Measurements from ENCODE around the gene BIRC5.

Gene BIRC5

DNA sequence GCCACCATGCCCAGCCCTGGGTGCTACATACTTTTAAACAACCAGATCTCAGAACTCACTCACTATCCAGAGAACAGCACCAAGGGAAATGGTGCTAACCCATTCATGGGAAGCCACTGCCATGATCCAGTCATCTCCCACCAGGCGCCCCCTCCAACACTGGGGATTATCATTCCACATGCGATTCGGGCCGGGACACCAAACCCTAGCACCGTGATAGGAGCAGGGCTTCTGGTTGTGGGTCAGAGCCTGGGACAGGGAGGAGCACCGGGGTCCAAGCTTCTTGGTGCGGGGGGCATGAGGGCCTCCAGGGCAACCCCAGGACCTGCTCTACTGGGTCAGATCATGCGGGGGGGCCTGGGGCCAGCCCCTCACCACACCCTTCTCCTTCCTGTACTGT lies 21.8 kb downstream of the BIRC5 start:
- Histone ChIP-seq H3K4me3 (ENCODE audit: low read depth, low read length) (no peak overlapping the region), H3K4me1 (ENCODE audit: control insufficient read depth, insufficient read depth, low read length) (peaks cover 11% of the 10 kb centered on the region), H3K9me3 (ENCODE audit: control insufficient read depth, insufficient read depth, low read depth, low read length) (no peaks in the 10 kb centered on the region), H3K27ac (ENCODE audit: low read depth, low read length) (no peak overlapping the region), H3K27me3 (ENCODE audit: control insufficient read depth, insufficient read depth, low read length) (peaks cover 27% of the 10 kb centered on the region), H3K9ac (ENCODE audit: low read length) (no peak overlapping the region), H3K36me3 (ENCODE audit: control insufficient read depth, insufficient read depth, low read length) (no peaks in the 10 kb centered on the region)

DNA sequence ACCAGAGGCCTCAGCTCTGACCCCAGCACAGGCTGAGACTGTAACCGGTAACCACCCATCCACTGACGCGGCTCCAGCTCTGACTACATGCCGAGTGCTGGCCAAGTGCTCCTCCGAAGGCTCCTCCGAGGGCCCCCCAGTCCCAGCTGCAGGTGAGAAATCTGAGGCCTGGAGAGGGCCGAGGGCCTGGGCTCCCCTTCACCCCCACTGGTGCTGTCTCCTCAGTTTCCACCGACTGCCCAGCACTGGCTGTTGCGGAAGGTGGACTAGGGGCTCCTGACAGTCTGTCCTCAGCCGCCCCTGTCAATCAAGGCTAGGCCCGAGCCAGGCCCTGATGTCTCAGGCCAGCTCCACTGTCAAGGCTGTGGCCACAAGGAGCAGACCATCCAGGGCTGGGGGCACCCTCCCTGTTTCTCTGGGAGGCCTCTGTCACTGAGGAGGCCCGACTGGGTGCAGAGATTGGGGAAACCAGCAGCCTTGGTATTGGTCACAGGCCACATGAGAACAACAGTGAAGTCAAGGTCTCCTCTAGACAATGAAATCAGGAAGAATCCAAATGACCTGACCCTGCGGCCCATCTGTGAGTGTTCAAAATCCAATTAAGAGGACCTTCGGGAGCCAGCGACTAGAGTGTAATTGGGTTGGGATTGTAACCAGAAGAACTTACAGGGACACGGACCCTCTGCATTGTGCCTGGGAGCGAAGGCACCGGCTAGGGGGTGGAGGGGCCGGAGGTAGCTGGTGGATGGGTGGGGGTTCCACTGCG lies 22.5 kb downstream of the BIRC5 start:
- no peak overlapping the region for H3K9ac ChIP-seq (ENCODE audit: low read length)
- H3K4me3 ChIP-seq (ENCODE audit: low read depth, low read length) = no peak overlapping the region
- no peak overlapping the region for H3K27ac ChIP-seq (ENCODE audit: low read depth, low read length)

DNA sequence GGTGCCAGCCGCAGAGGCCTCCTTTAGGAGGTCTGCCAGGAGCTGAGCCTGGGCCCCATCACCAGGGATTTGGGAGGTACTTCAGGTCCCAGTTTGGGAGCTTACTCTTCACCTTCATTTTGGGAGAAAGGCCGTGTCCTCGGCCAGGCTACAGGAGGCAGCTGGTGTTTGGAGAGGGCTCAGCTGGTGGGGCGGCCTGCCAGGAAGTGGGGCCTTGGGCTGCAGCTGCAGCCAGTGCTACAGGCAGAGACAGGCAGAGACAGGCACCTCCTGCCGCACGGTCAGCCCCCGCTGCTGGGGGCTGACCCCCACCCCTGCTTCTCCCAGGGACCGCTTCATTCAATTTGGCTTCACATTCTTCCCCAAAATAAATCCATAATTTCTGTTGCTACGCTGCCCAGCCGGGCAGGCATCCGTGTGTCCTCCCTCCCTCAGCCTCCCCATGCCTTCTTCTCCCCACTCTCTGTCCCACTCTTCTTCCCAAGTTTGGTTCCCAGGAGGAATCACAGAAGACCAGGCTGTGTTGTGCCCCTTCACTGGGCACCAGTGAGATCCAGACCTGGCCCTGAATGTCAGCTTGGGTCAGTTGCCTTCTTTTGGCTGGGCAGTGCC lies 23.5 kb downstream of the BIRC5 start:
- H3K4me1 ChIP-seq (ENCODE audit: control insufficient read depth, insufficient read depth, low read length) = peaks cover 4% of the 10 kb centered on the region; the same call in 1 of the 2 replicates
- H3K27ac ChIP-seq (ENCODE audit: low read depth, low read length) = no peak overlapping the region
- H3K27me3 ChIP-seq (ENCODE audit: control insufficient read depth, insufficient read depth, low read length) = peaks cover 11% of the 10 kb centered on the region
- H3K9ac ChIP-seq (ENCODE audit: low read length) = no peak overlapping the region
- H3K4me3 ChIP-seq (ENCODE audit: low read depth, low read length) = no peak overlapping the region
- no peaks in the 10 kb centered on the region for H3K36me3 ChIP-seq (ENCODE audit: control insufficient read depth, insufficient read depth, low read length)
- H3K9me3 ChIP-seq (ENCODE audit: control insufficient read depth, insufficient read depth, low read depth, low read length) = no peaks in the 10 kb centered on the region

More for the DNA sequence above, 22.5 kb downstream of the BIRC5 start:
- Histone ChIP-seq H3K27me3 (ENCODE audit: control insufficient read depth, insufficient read depth, low read length) (peaks cover 20% of the 10 kb centered on the region), H3K4me1 (ENCODE audit: control insufficient read depth, insufficient read depth, low read length) (peaks cover 4% of the 10 kb centered on the region), H3K36me3 (ENCODE audit: control insufficient read depth, insufficient read depth, low read length) (no peaks in the 10 kb centered on the region), H3K9me3 (ENCODE audit: control insufficient read depth, insufficient read depth, low read depth, low read length) (no peaks in the 10 kb centered on the region)

DNA sequence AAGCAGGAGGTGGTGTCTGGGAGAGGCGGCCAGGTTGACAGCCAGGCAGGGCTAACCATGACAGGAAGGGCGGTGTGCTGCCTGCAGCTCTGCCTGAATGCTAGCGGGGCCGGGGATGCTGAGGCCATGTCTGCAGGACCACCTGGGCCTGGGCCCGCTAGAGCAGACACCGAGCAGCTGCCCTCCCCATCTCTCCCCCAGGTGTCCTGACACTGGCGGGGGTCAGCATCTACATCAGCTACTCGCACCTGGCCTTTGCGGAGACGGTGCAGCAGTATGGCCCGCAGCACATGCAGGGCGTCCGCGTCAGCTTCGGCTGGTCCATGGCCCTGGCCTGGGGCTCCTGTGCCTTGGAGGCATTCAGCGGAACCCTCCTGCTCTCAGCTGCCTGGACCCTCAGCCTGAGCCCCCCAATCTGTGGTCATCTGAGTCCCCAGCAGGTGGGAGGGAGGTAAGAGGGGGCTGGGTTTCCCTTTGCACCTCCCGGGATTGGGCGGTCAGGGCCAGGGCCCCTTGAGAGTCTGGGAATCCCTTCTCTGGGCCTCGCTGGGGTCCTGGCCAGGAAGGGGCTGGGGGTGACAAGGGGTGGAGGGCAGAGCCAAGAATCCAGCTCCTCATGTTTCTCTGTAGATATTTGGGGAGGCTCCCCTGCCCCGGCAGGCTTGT lies 24.9 kb downstream of the BIRC5 start:
- Histone ChIP-seq H3K4me1 (ENCODE audit: control insufficient read depth, insufficient read depth, low read length) (peaks cover 4% of the 10 kb centered on the region; the same call in 1 of the 2 replicates), H3K9me3 (ENCODE audit: control insufficient read depth, insufficient read depth, low read depth, low read length) (no peaks in the 10 kb centered on the region), H3K36me3 (ENCODE audit: control insufficient read depth, insufficient read depth, low read length) (no peaks in the 10 kb centered on the region), H3K27me3 (ENCODE audit: control insufficient read depth, insufficient read depth, low read length) (peaks cover 1% of the 10 kb centered on the region; the same call in 1 of the 2 replicates), H3K4me3 (ENCODE audit: low read depth, low read length) (no peak overlapping the region), H3K27ac (ENCODE audit: low read depth, low read length) (no peak overlapping the region), H3K9ac (ENCODE audit: low read length) (no peak overlapping the region)

DNA sequence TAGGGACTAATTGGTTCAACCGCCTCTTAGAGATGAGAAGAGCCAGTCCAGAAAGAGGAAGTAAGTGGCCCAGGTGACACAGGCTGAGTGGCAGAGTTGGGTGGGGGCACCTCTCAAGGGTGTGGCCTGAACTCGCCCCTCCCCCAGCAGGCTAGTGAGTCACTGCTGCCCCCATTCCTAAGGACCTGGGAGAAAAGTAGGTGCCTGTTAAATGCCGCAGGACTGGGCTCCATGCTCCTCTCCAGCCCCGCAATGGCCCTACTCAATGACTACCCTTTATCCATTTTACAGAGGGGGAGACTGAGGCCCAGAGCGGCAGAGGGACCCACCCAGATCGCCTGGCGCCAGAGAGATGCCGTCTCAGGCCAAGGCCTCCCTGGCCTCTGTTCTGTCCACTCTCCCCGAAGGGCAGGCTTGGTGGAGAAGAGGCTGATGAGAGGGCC lies 25.5 kb downstream of the BIRC5 start:
- Histone ChIP-seq H3K4me3 (ENCODE audit: low read depth, low read length) (no peak overlapping the region), H3K9me3 (ENCODE audit: control insufficient read depth, insufficient read depth, low read depth, low read length) (no peaks in the 10 kb centered on the region), H3K4me1 (ENCODE audit: control insufficient read depth, insufficient read depth, low read length) (peaks cover 4% of the 10 kb centered on the region; the same call in 1 of the 2 replicates), H3K36me3 (ENCODE audit: control insufficient read depth, insufficient read depth, low read length) (no peaks in the 10 kb centered on the region), H3K27ac (ENCODE audit: low read depth, low read length) (no peak overlapping the region), H3K27me3 (ENCODE audit: control insufficient read depth, insufficient read depth, low read length) (no peaks in the 10 kb centered on the region), H3K9ac (ENCODE audit: low read length) (no peak overlapping the region)

DNA sequence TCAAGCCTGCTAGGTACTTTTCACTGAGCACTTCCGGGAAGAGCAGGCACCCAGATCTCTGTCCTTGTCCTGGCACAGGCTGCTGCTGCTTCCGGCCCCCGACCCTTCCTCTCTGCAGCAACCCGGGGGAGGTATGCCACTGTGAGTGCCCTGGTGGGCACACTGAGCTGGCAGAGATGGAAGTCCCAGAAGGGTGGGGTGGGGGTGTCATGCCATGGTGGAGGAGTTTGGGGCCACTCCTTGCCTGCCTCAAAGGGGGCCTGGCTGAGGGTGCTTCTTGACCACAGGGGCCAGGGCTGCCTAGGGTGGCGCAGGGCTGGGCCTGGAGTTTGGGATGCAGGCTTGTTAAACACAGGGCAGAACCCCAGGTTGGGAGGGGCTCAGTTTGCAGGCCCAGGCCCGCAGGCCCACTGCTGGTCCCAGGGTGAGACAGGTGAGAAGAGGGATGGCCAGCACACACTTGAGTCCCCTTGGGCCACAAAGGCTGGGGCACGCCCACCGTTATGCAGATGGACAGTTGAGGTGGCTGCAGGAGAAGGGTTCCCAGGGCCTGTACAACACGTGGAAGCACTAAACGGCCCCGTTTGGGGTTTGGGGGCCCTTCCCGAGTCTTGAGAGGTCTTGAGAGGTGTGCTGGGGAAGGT lies 26.1 kb downstream of the BIRC5 start:
- Histone ChIP-seq H3K36me3 (ENCODE audit: control insufficient read depth, insufficient read depth, low read length) (no peaks in the 10 kb centered on the region), H3K4me3 (ENCODE audit: low read depth, low read length) (no peak overlapping the region), H3K9me3 (ENCODE audit: control insufficient read depth, insufficient read depth, low read depth, low read length) (no peaks in the 10 kb centered on the region), H3K27ac (ENCODE audit: low read depth, low read length) (no peak overlapping the region), H3K27me3 (ENCODE audit: control insufficient read depth, insufficient read depth, low read length) (no peaks in the 10 kb centered on the region), H3K4me1 (ENCODE audit: control insufficient read depth, insufficient read depth, low read length) (peaks cover 4% of the 10 kb centered on the region; the same call in 1 of the 2 replicates), H3K9ac (ENCODE audit: low read length) (no peak overlapping the region)

DNA sequence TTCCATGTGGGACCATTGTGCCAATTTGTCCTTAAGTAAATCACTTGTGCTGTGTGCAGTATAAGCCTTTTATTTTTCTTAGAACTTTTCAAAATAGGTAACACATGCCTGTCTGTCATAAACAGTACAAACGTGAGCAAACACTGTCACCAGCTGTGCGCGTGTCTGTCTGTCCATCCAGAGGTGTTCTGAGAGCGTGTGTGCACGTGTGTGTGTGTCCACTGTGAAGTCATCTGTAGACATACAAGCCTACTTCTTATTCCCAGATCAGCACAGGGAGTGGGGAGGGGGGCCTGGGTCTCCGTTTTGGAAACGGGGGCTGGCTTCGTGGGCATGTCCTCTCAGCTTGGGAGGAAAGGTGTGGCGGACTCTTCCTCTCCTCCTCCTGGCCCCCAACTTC lies 26.8 kb downstream of the BIRC5 start:
- no peaks in the 10 kb centered on the region for H3K27me3 ChIP-seq (ENCODE audit: control insufficient read depth, insufficient read depth, low read length)

DNA sequence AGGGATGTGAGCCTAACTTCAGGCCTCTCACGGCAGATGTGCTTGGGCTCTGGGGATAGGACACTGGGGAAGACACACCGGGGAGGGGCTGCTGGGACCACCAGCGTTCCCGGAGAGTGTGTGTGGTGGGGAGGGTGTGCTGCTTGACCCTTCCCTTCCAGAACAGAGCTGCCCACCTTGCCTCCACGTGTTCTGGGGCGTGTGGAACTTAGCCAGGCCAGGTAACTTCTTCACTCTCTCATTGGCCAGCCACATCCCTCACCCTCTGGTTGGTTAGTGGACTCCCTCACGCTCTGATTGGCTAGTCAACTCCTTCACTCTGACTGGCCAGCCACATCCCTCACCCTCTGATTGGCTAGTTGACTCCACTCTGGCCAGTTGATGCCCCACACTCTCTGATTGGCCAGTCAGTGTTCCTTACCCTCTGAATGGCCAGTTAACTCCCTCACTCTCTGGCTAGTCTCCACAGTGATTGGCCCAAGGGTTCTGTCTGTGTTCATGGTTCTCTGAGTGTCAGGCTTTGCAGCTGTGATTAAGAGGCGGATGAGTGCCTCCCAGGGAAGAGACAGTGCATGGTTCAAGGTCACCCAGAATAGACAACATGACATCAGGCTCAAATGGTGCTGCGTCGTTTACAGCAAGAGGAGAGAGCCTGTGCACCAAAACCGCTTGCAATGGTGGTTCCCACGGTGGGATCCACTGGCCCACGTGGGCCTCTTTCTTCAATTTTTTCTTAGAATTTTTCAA lies 27.4 kb downstream of the BIRC5 start:
- H3K4me3 ChIP-seq (ENCODE audit: low read depth, low read length) = no peak overlapping the region
- H3K4me1 ChIP-seq (ENCODE audit: control insufficient read depth, insufficient read depth, low read length) = peaks cover 4% of the 10 kb centered on the region; the same call in 1 of the 2 replicates
- no peaks in the 10 kb centered on the region for H3K36me3 ChIP-seq (ENCODE audit: control insufficient read depth, insufficient read depth, low read length)
- H3K27ac ChIP-seq (ENCODE audit: low read depth, low read length) = no peak overlapping the region
- H3K9ac ChIP-seq (ENCODE audit: low read length) = no peak overlapping the region
- no peaks in the 10 kb centered on the region for H3K27me3 ChIP-seq (ENCODE audit: control insufficient read depth, insufficient read depth, low read length)
- H3K9me3 ChIP-seq (ENCODE audit: control insufficient read depth, insufficient read depth, low read depth, low read length) = no peaks in the 10 kb centered on the region

More for the DNA sequence above, 26.8 kb downstream of the BIRC5 start:
- H3K27ac ChIP-seq (ENCODE audit: low read depth, low read length) = no peak overlapping the region
- H3K4me3 ChIP-seq (ENCODE audit: low read depth, low read length) = no peak overlapping the region
- no peak overlapping the region for H3K9ac ChIP-seq (ENCODE audit: low read length)
- H3K9me3 ChIP-seq (ENCODE audit: control insufficient read depth, insufficient read depth, low read depth, low read length) = no peaks in the 10 kb centered on the region
- H3K36me3 ChIP-seq (ENCODE audit: control insufficient read depth, insufficient read depth, low read length) = no peaks in the 10 kb centered on the region
- peaks cover 4% of the 10 kb centered on the region; the same call in 1 of the 2 replicates for H3K4me1 ChIP-seq (ENCODE audit: control insufficient read depth, insufficient read depth, low read length)

DNA sequence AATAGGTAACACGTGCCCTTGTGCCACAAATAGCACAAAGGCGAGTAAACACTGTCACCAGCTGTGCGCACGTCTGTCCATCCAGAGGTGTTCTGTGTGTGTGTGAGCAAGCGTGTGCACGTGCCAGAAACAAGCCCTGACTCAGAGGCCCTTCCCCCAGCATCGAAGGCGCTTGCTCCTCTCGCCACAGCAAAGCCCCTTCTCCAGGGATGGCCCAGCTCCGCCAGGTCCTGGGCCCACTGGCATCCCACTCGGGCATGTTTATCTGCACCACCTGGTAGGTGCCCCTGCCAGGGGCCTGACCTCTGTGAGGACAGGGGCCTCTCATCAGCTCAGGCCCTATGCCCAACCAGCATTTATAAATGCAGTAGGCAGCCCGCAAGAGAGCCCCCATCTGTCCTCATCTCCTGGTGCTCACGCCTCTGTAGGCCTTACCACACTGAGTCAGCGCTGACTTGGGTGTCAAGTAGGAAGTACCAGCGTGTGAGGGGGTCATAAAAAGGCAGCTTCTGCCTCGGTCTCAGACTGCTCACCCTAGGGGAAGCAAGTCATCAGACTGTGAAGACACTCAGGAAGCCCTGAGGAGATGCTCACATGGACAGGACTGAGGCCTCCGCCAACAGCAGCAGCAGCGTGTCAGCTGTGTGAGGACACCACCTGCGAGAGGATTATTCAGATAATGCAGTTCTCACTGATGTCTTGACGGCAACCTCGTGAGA lies 28.1 kb downstream of the BIRC5 start:
- Histone ChIP-seq H3K4me3 (ENCODE audit: low read depth, low read length) (no peak overlapping the region), H3K4me1 (ENCODE audit: control insufficient read depth, insufficient read depth, low read length) (peaks cover 4% of the 10 kb centered on the region; the same call in 1 of the 2 replicates), H3K27me3 (ENCODE audit: control insufficient read depth, insufficient read depth, low read length) (no peaks in the 10 kb centered on the region), H3K9me3 (ENCODE audit: control insufficient read depth, insufficient read depth, low read depth, low read length) (no peaks in the 10 kb centered on the region), H3K36me3 (ENCODE audit: control insufficient read depth, insufficient read depth, low read length) (no peaks in the 10 kb centered on the region), H3K9ac (ENCODE audit: low read length) (no peak overlapping the region), H3K27ac (ENCODE audit: low read depth, low read length) (no peak overlapping the region)

DNA sequence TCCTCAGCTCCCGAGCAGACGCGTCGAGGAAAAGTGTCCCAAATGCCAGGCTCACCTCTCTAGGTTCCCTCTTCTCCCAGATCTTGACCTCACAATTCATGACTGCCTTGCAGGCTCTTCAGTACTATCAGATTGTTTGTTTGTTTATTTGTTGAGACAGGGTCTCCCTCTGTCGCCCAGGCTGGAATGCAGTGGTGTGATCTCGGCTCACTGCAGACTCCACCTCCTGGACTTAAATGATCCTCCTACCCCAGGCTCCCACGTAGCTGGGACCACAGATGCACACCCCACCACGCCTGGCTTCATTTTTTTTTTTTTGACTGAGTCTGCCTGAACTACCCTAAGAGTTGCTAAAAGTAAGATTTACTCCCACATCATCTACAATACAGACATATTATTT lies 33.3 kb downstream of the BIRC5 start:
- Histone ChIP-seq H3K4me1 (ENCODE audit: control insufficient read depth, insufficient read depth, low read length) (peaks cover 21% of the 10 kb centered on the region), H3K4me3 (ENCODE audit: low read depth, low read length) (no peak overlapping the region), H3K27ac (ENCODE audit: low read depth, low read length) (no peak overlapping the region), H3K9ac (ENCODE audit: low read length) (no peak overlapping the region), H3K9me3 (ENCODE audit: control insufficient read depth, insufficient read depth, low read depth, low read length) (no peaks in the 10 kb centered on the region), H3K36me3 (ENCODE audit: control insufficient read depth, insufficient read depth, low read length) (no peaks in the 10 kb centered on the region), H3K27me3 (ENCODE audit: control insufficient read depth, insufficient read depth, low read length) (no peaks in the 10 kb centered on the region)
